NCI-H1417 treated with DMSO at 0.1 percent for 48 hours (cell line): ENCODE measurements around the gene RREB1.

Source experiments
- DNase-seq: peaks from one replicate; lab custom pipeline; 2025; lab: John Stamatoyannopoulos, UW

The RREB1 gene

DNA sequence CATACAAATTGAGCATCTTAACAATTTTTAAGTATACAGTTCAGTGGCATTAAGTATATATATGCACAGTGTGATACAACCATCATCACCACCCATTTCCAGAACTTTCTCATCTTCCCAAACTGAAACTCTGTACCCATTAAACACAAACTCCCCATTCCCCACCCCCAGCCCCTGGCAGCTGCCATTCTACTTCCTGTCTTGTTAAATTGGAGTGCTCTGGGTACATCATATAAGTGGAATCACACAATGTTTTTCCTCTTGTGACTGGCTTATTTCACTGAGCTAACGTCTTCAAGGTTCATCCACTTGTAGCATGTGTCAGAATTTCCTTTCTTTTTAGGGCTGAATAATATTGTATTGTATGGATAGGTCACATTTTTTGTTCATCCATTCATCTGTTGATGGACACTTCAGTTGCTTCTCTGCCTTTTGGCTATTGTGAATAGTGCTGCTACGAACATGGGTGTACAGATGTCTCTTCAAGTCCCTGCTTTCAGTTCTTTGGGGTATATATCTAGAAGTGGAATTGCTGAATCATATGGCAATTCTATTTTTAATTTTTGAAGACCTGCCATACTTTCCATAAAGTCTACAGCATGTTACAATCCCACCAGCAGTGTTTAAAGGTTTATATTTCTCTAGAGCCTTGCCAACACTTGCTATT lies 19.6 kb upstream of the RREB1 start:
- no peak for DNase-seq

GRCh38 chr6:7098993-7099392 lies 8.8 kb upstream of the RREB1 start:
- no peak for DNase-seq

DNA sequence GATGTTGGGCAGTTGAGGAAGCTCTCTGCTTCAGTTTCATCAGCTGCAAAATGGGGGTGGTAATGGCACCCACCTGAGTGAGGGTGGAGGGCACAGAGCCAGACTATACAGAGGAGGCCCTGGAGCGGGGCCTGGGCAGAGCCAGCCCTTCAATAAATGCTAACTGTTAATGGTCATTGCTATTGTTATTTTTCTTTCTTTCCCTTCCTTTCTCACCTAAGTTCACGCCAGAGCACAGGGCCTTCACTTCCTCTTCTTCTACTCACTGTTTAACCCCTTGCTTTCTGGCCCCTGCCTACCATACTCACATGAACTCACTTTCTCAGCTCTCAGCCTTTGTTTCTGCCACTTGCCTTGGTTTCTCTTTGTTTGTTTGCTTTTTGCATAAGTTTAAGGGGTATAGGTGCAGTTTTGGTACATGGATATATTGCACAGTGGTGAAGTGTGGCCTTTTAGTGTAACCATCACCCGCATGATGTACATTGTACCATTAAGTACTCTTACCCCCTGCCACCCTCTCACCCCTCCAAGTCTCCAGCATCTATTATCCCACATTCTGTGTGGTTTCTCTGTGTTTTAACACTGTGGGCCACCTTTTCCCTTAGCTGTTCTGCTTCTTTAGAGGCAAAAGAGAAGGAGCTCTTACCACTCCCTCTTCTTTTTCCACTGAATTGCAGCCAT lies 7.5 kb upstream of the RREB1 start:
- no peak for DNase-seq

- DNase-seq: no peak
These were observed 7.0 kb upstream of the RREB1 start for GRCh38 chr6:7100753-7101081.

GRCh38 chr6:7101290-7101689 lies 6.5 kb upstream of the RREB1 start:
- no peak for DNase-seq

DNA sequence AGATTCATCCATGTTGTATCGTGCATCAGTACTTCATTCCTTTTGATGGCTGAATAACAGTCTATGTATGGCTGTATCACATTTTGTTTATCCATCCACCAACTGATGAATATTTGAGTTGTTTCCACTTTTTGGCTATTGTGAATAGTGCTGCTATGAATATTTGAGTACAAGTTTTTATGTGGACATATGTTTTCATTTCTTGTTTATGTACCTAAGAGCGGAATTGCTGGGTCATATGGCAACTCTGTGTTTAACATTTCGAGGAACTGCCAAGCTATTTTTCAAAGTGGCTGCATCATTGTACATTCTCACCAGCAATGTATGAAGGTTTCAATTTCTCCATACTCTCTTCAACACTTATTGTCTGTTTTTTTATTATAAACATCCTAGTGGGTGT lies 3.0 kb upstream of the RREB1 start:
- no peak for DNase-seq

GRCh38 chr6:7106215-7106751 lies 1.5 kb upstream of the RREB1 start:
- no peak for DNase-seq

DNA sequence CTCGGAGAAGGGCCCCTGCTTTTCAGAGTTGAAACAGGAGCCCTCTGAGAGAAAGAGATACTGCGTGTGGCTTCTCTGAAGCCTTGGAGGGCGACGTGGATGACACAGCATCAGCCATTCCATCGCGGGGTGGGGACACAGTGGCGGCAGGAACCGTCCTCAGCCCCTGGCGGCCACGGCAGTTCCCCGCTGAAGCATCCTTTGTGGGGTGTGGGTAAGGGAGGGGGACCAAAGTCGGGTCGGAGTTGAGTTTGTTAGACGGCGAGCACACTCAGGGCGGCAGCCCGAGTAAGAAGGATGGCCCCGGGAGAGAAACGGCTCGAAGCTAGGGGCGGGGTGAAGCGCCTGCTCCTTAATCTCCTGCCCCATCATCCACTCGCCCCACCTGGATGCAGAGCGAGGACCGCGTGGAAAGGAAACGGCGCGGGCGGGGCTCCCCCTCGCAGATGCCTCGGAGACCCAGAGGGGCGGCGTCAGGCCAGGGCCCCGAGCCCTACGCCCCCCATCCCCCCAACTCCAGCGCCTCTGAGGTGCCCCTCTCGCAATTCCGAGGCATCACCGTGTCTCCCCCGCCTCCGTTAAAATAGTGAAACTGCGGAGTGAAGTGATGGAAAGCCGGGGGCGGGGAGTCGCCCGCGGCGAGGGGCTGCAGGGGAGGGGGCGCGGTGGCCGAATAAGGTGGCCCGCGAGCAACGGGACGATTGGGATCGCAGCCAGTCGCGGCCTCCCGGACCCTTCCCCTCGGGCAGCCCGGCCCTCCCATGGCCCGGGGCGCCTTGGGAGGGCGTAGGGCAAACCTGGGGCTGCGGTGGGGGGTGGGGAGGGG lies 796 bp upstream of the RREB1 start:
- DNase-seq: no peak

- DNase-seq: no peak
These were observed 619 bp downstream of the RREB1 start for GRCh38 chr6:7108196-7108963.

DNA sequence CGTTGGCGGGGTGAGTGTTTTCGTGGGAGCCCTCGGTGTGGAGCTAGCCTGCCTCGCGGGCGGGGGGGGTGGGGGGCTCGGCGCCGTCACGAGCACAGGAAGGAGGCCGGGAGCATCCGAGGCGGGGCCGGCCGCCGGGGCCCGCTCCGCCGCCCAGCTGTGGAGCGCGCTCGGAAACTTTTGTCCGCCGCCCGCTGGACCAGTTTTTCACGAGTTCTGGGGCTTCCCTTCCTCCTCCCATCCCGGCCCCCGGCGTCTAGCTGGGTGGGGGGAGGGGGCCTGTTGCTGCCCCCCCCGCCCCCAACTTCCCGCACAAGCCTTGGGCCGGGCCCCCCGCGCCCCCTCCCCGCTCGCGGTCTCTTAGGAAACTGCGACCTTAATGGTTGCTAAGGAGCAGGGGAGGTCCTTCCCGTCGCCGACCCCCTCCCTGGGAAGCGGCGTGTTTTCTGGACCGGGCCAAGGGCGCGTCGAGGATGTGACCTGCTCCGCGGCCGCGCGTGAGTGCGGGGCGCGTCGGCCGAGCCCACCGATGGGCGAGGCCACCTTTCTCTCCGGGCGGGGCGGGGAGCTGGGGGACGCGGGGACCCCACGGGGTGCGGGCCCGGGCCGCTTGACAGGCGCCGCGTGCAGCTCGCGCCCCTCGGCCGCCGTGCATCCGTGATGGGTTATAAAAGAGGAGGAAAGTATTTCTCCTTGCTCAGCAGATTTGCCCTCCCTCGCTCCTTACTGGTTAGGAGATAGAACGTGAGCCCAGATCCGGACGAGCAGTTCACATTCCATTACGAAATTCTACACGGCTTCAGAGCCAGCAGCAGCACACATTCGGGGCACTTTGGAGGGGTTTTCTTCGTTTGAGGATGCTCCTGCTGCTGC lies 1.4 kb downstream of the RREB1 start:
- no peak for DNase-seq

DNA sequence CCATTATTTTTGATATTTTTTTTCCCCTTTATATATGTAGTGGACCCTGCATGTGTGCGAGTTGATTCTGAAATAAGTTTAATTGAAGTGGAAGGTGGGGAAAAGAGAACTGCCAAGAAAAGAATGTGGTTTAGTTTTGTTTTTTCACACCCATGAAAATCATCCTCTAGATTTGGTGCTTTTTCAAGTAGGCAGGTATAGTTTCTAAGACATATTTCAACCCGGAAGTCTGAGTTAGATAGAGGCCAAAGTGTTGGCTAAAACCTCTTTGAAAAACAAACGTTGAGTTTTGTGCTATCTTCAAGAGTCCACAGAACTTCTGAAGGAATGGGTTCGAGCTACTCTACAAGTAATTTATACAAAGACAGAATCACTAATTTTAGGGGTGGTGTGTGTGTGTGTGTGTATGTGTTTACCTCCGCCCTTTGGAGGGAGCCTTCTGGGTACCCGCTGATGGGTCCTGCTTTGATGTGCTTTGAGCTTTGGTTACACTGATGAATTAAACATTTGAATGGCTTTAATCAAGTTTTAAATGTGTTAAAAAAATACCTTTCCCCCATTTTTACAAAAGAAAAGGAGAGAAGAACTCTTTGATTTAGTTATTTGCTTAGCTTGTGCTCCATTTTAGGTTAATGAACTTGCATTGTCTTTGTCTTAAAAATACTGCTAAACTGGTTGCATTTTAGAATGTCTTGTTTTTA lies 2.5 kb downstream of the RREB1 start:
- DNase-seq: no peak

- DNase-seq: no peak
These were observed 3.4 kb downstream of the RREB1 start for GRCh38 chr6:7111095-7111690.

- no peak for DNase-seq
These were observed 4.4 kb downstream of the RREB1 start for GRCh38 chr6:7112171-7112570.

- DNase-seq: no peak
These were observed 5.1 kb downstream of the RREB1 start for GRCh38 chr6:7112741-7113313.

DNA sequence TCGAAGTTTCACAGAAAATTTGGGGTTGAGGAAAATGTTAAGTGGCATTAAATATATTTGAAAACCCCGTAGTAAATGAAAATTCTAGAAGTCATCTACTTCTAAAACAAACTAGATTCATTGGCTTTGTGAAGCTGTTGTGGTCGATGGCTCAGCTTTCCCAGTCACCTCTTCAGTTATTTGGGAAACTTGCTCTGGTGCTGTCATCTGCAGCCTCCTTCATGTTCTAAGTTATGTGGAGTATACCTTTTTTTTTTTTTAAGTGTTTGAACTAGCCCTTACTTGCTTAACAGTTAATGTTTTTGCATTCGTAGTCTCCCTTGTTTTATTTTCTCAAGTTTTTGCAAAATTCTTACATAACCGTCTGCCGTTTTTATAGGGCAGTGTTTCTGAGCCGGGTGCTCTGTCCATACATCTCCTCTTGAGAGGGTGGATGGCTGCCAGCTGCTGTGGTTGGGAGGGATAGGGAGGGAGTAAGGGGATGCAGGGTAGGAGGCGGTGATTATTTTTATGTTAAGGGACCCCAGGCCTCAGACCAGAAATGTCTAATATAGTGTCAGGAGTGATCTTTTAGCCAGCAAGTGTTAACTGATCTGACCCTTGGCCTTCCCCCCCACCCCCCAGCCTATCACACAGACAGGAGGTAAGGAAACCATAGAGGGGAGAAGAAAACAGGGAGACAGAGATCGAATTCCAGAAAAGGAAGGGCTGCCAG lies 7.1 kb downstream of the RREB1 start:
- DNase-seq: no peak

DNA sequence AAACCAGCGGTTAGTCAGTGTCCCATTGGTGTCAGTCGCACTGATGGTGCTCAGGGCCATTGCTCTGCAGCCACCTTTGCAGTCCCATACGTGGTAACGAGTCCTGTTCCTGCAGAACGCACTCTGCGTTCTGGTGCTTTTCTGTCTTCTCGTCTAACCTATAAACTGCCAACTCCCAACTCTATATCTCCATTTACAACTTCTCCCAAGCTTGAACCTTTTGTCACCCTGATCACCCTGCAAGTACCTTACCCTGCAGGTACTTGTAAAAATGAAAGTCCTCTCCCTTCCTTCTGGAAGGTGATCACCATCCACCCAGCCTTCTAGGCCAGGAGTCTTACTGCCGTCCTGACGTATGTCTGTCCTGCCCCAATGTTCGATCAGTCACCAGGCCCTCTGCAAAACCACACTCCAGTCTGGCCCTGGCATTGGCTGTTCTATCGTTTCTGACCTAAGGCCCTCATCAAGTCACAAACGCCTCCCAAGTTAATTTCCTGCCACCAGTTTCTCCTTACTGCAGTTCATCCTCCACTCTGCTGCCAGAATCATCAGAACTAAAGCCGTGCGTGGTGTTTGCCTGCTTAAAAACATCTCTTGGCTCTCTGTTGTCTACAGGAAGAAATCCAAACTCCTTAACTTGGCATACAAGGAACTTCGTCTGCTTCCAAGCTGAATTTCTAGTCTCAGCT lies 7.9 kb downstream of the RREB1 start:
- DNase-seq: no peak

- no peak for DNase-seq
These were observed 11.6 kb downstream of the RREB1 start for GRCh38 chr6:7119272-7119801.

DNA sequence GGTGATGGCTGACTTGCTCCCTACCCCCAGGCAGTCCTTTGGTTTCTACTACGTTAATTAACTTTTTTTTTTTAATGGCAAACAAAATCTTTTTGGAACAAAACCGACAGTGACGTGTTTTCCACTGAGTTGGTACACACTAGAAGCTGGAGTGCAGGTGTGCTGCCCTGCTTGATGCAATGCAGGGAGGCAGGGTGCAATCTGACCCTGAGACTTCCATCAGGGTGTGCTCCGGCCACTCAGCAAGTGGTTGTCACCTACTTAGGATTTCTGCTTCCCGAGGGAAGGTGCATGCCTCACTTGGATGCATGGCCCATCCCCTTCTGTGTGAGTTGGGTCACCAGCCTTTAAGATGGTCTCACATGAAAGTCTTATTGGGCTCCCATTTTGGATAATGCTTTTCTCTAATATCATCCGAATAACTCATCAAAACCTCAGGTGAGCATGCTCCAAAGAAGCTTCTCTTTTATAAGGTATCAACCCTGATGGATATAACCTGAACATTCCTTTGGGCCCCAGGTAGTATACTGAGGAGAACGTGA lies 14.0 kb downstream of the RREB1 start:
- no peak for DNase-seq
